Measurements from ENCODE around the gene MAST4. TPM values are rescaled to one million over a fixed set of nuclear protein-coding genes. Genes with fewer than 3 reads are reported as not detected.

MAST4 gene
- total RNA-seq, 2 donors from 2014 or later: 11.0 to 11.5 TPM

GRCh38 chr5:67176936-67177335 is 580.7 kb downstream of the MAST4 start:
- TF ChIP-seq CTCF (conservative IDR thresholded peaks at IDR 0.05): no peak
- Mint-ChIP-seq H3K4me1 (peaks cover 5% of the 10 kb centered on the region), H3K9me3 (peaks cover 14% of the 10 kb centered on the region), H3K27me3 (ENCODE audit: insufficient read depth) (no peaks in the 10 kb centered on the region), H3K36me3 (ENCODE audit: low read depth) (no peaks in the 10 kb centered on the region), H3K4me3 (no peak overlapping the region), H3K27ac (no peak overlapping the region)
- Histone ChIP-seq H3K27me3 (ENCODE audit: control insufficient read depth, insufficient read depth, low read length, poor library complexity, severe bottlenecking) (no peaks in the 10 kb centered on the region), H3K27ac (ENCODE audit: low read depth, low read length) (no peak overlapping the region), H3K4me1 (ENCODE audit: control insufficient read depth, insufficient read depth, low read length) (no peaks in the 10 kb centered on the region), H3K4me3 (ENCODE audit: low read length) (no peak overlapping the region), H3K36me3 (ENCODE audit: control insufficient read depth, insufficient read depth, low read length) (no peaks in the 10 kb centered on the region), H3K9me3 (ENCODE audit: control insufficient read depth, low read length) (no peaks in the 10 kb centered on the region), H3K9ac (ENCODE audit: extremely low read depth, low read length, poor library complexity, severe bottlenecking) (no peak overlapping the region)
- no peak for DNase-seq

DNA sequence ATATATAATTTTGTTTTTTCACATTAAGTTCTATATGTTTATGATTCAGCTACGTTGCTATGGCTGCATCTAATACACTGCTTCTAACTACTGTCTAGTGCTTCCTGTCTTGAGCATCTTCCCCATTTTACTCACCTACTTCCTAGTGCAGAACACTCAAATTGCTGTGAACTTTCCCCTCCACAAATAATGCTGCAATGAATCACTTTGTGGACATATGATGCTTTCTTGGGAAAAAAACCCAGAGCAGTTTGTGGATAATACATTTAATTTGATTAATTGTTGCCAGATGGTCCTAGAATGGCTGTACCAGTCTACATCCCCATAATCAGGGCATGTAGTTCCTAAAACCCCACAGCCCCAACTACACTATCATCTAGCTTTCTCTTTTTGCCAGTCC is 581.9 kb downstream of the MAST4 start:
- whole genome bisulfite sequencing, 2 experiments (ENCODE audit: insufficient coverage in 1 of 2, insufficient read length in 1 of 2): 94% methylated on average over 1 of the region's 1 CpG; no CpG with 5 or more reads in 1 of the 2 experiments
- TF ChIP-seq CTCF (conservative IDR thresholded peaks at IDR 0.05): no peak
- Mint-ChIP-seq H3K9me3 (peaks cover 14% of the 10 kb centered on the region), H3K27me3 (ENCODE audit: insufficient read depth) (peaks cover under 1% of the 10 kb centered on the region), H3K27ac (no peak overlapping the region), H3K36me3 (ENCODE audit: low read depth) (no peaks in the 10 kb centered on the region), H3K4me3 (no peak overlapping the region), H3K4me1 (peaks cover 13% of the 10 kb centered on the region)
- no peaks in the 10 kb centered on the region for H3K36me3 ChIP-seq (ENCODE audit: control insufficient read depth, insufficient read depth, low read length)
- H3K4me3 ChIP-seq (ENCODE audit: low read length): no peak overlapping the region
- no peaks in the 10 kb centered on the region for H3K27me3 ChIP-seq (ENCODE audit: control insufficient read depth, insufficient read depth, low read length, poor library complexity, severe bottlenecking)
- H3K9ac ChIP-seq (ENCODE audit: extremely low read depth, low read length, poor library complexity, severe bottlenecking): no peak overlapping the region
- H3K4me1 ChIP-seq (ENCODE audit: control insufficient read depth, insufficient read depth, low read length): no peaks in the 10 kb centered on the region
- H3K27ac ChIP-seq (ENCODE audit: low read depth, low read length): no peak overlapping the region
- DNase-seq: no peak
- H3K9me3 ChIP-seq (ENCODE audit: control insufficient read depth, low read length): no peaks in the 10 kb centered on the region

DNA sequence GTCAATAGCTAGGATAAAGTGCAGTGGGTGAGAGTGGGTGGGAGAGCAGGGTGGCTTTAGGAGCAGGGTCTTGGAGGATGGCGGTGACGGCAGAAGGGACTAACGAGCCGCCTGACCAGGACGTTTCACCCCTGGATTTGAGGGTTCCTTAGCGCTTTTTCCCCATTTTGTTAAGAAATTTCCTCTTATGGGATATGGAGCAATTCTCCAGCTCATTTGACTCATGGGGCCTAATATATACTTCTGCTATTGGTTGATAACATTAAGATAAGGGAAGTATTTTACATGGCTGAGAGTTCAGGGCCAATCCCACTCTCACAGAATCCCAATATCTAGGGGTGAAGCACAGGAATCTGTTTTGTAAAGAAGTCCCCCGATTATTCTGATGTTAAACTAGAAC is 582.8 kb downstream of the MAST4 start:
- Mint-ChIP-seq H3K36me3 (ENCODE audit: low read depth) (no peaks in the 10 kb centered on the region), H3K4me1 (peaks cover 13% of the 10 kb centered on the region), H3K4me3 (no peak overlapping the region), H3K27ac (no peak overlapping the region), H3K9me3 (peaks cover 14% of the 10 kb centered on the region), H3K27me3 (ENCODE audit: insufficient read depth) (peaks cover 9% of the 10 kb centered on the region)
- DNase-seq: no peak
- Histone ChIP-seq H3K27ac (ENCODE audit: low read depth, low read length) (no peak overlapping the region), H3K27me3 (ENCODE audit: control insufficient read depth, insufficient read depth, low read length, poor library complexity, severe bottlenecking) (no peaks in the 10 kb centered on the region), H3K4me1 (ENCODE audit: control insufficient read depth, insufficient read depth, low read length) (no peaks in the 10 kb centered on the region), H3K9me3 (ENCODE audit: control insufficient read depth, low read length) (no peaks in the 10 kb centered on the region), H3K36me3 (ENCODE audit: control insufficient read depth, insufficient read depth, low read length) (no peaks in the 10 kb centered on the region), H3K9ac (ENCODE audit: extremely low read depth, low read length, poor library complexity, severe bottlenecking) (no peak overlapping the region), H3K4me3 (ENCODE audit: low read length) (no peak overlapping the region)
- 83 to 95% methylated on average over 2 to 7 of the region's 7 CpGs for WGBS, 2 experiments (ENCODE audit: insufficient coverage in 1 of 2, insufficient read length in 1 of 2)
- no peak for TF ChIP-seq CTCF (conservative IDR thresholded peaks at IDR 0.05)

All from endodermal cell (in vitro differentiated cells).